GM19395 (cell line): ENCODE results near the gene BMERB1.
"Not testable (repeated sequence)": the region's sequence is repeated elsewhere in the genome, so short reads cannot be mapped to it uniquely, and the experiment has no call there.

Experiments used
- ATAC-seq: cut with Tn5 transposase; IDR thresholded peaks from one replicate; pipeline ENCODE4 v1.9.1; 2021; ENCODE audit warnings: mild to moderate bottlenecking, moderate library complexity; ENCODE audit not compliant: unreplicated experiment

The BMERB1 gene

GRCh38 chr16:15548482-15548891 lies 114.1 kb downstream of the BMERB1 start:
- ATAC-seq, result no peak

GRCh38 chr16:15552507-15552906 lies 118.1 kb downstream of the BMERB1 start:
- no peak for ATAC-seq

GRCh38 chr16:15553313-15554088 lies 119.1 kb downstream of the BMERB1 start:
- ATAC-seq, result no peak

- ATAC-seq, result no peak
Observed at GRCh38 chr16:15556130-15556529, 121.7 kb downstream of the BMERB1 start.

GRCh38 chr16:15557258-15557657 lies 122.9 kb downstream of the BMERB1 start:
- ATAC-seq, result no peak

GRCh38 chr16:15559176-15559575 lies 124.8 kb downstream of the BMERB1 start:
- ATAC-seq, result no peak

- ATAC-seq, result no peak
Observed at GRCh38 chr16:15564604-15565339, 130.4 kb downstream of the BMERB1 start.

GRCh38 chr16:15566095-15566494 lies 131.7 kb downstream of the BMERB1 start:
- ATAC-seq, result no peak

GRCh38 chr16:15567823-15568222 lies 133.4 kb downstream of the BMERB1 start:
- no peak for ATAC-seq

GRCh38 chr16:15570666-15571065 lies 136.3 kb downstream of the BMERB1 start:
- not testable (repeated sequence) for ATAC-seq

GRCh38 chr16:15571557-15571956 lies 137.2 kb downstream of the BMERB1 start:
- ATAC-seq, result no peak

GRCh38 chr16:15572329-15573001 lies 138.1 kb downstream of the BMERB1 start:
- no peak for ATAC-seq

- ATAC-seq, result no peak
Observed at GRCh38 chr16:15573274-15573895, 139.0 kb downstream of the BMERB1 start.

- not testable (repeated sequence) for ATAC-seq
Observed at GRCh38 chr16:15573896-15574613, 139.7 kb downstream of the BMERB1 start.

GRCh38 chr16:15574614-15574948 lies 140.2 kb downstream of the BMERB1 start:
- no peak for ATAC-seq

GRCh38 chr16:15575293-15576049 lies 141.1 kb downstream of the BMERB1 start:
- ATAC-seq, result no peak

- no peak for ATAC-seq
Observed at GRCh38 chr16:15576960-15577958, 142.9 kb downstream of the BMERB1 start.

- no peak for ATAC-seq
Observed at GRCh38 chr16:15578824-15579223, 144.4 kb downstream of the BMERB1 start.
